ENCODE data around the gene ABHD16A.

ABHD16A gene

GRCh38 chr6:31739639-31740396 lies 36.7 kb upstream of the ABHD16A start, which contains the start of gene MSH5:
TSS of gene MSH5 (plus strand) at chr6:31740005. CDS start at chr6:31740467, 462 bp downstream.
- Histone ChIP-seq H3K27me3 (ENCODE audit: control insufficient read depth in 5 of 5, insufficient read depth in 4 of 5, low read length in 5 of 5) (no peaks in the 10 kb centered on the region), H3K4me1 (ENCODE audit: control insufficient read depth in 5 of 5, insufficient read depth in 5 of 5, low read length in 5 of 5) (peaks cover 4 to 68% (median 49%) of the 10 kb centered on the region in 5 donors), H3K4me3 (ENCODE audit: low read depth in 1 of 5, low read length in 5 of 5) (peak within 1 kb of the TSS; percentile 80 to 94 (median 85)), H3K36me3 (ENCODE audit: control insufficient read depth in 5 of 5, insufficient read depth in 5 of 5, low read length in 5 of 5) (no peaks in the 10 kb centered on the region), H3K9me3 (ENCODE audit: control insufficient read depth in 5 of 5, low read length in 5 of 5) (no peaks in the 10 kb centered on the region), H3K9ac (ENCODE audit: low read length in 5 of 5) (peak within 1 kb of the TSS; percentile 68 to 86 (median 76)), H3K27ac (ENCODE audit: low read depth, low read length) (peak within 1 kb of the TSS; percentile 49)

- Histone ChIP-seq H3K27ac (ENCODE audit: low read depth, low read length) (peak overlapping the region; percentile 100), H3K9me3 (ENCODE audit: control insufficient read depth in 5 of 5, low read length in 5 of 5) (no peaks in the 10 kb centered on the region), H3K4me1 (ENCODE audit: control insufficient read depth in 5 of 5, insufficient read depth in 5 of 5, low read length in 5 of 5) (peaks cover 9 to 84% (median 64%) of the 10 kb centered on the region in 5 donors), H3K4me3 (ENCODE audit: low read depth in 1 of 5, low read length in 5 of 5) (peak overlapping the region in 4 of 5 donors; percentile 19 to 97 (median 32)), H3K36me3 (ENCODE audit: control insufficient read depth in 5 of 5, insufficient read depth in 5 of 5, low read length in 5 of 5) (peaks cover 0 to 13% (median 10%) of the 10 kb centered on the region in 5 donors), H3K9ac (ENCODE audit: low read length in 5 of 5) (peak overlapping the region in 4 of 5 donors; percentile 21 to 48 (median 34)), H3K27me3 (ENCODE audit: control insufficient read depth in 5 of 5, insufficient read depth in 4 of 5, low read length in 5 of 5) (no peaks in the 10 kb centered on the region)
These were observed 35.2 kb upstream of the ABHD16A start for GRCh38 chr6:31737991-31738979.

DNA sequence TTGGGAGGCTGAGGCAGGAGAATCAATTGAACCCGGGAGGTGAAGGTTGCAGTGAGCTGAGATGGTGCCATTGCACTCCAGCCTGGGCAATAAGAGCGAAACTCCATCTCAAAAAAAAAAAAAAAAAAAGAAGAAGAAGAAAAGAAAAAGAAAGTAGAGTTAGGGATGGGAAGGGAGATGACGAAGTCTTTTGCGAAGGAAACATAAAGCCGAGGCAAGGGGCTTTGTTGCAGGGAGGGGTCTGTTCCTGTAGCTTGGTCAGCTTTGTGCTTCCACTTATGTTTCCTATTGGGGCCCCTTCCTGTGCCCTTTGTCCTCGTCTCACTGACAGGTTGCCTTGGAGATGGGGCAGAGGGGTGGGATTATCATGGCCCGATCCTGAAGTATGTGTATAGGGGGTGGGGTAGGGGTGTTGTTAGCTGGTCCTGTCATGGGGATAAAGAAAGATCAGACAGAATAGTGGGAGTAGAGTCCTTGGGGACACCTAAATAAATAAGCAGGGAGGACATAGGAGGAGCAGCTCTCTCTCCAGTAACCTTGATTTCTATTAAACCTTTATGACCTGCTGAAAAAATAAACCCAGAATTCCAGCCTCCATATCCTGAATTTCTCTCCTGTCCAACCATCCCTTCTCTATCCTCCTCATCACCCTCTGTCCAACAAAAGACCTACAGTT lies 34.3 kb upstream of the ABHD16A start:
- Histone ChIP-seq H3K9ac (ENCODE audit: low read length in 5 of 5) (peak overlapping the region in 3 of 5 donors; percentile 23 to 48 (median 42)), H3K4me1 (ENCODE audit: control insufficient read depth in 5 of 5, insufficient read depth in 5 of 5, low read length in 5 of 5) (peaks cover 9 to 87% (median 68%) of the 10 kb centered on the region in 5 donors), H3K27ac (ENCODE audit: low read depth, low read length) (peak overlapping the region; percentile 100), H3K36me3 (ENCODE audit: control insufficient read depth in 5 of 5, insufficient read depth in 5 of 5, low read length in 5 of 5) (peaks cover 0 to 19% (median 15%) of the 10 kb centered on the region in 5 donors), H3K9me3 (ENCODE audit: control insufficient read depth in 5 of 5, low read length in 5 of 5) (no peaks in the 10 kb centered on the region), H3K27me3 (ENCODE audit: control insufficient read depth in 5 of 5, insufficient read depth in 4 of 5, low read length in 5 of 5) (no peaks in the 10 kb centered on the region), H3K4me3 (ENCODE audit: low read depth in 1 of 5, low read length in 5 of 5) (peak overlapping the region in 4 of 5 donors; percentile 19 to 97 (median 88))

- Histone ChIP-seq H3K27me3 (ENCODE audit: control insufficient read depth in 5 of 5, insufficient read depth in 4 of 5, low read length in 5 of 5) (no peaks in the 10 kb centered on the region), H3K36me3 (ENCODE audit: control insufficient read depth in 5 of 5, insufficient read depth in 5 of 5, low read length in 5 of 5) (peaks cover 3 to 25% (median 21%) of the 10 kb centered on the region in 5 donors), H3K27ac (ENCODE audit: low read depth, low read length) (peak overlapping the region; percentile 100), H3K9me3 (ENCODE audit: control insufficient read depth in 5 of 5, low read length in 5 of 5) (no peaks in the 10 kb centered on the region), H3K9ac (ENCODE audit: low read length in 5 of 5) (peak overlapping the region in 4 of 5 donors; percentile 71 to 100 (median 98)), H3K4me3 (ENCODE audit: low read depth in 1 of 5, low read length in 5 of 5) (peak overlapping the region; percentile 80 to 98 (median 93)), H3K4me1 (ENCODE audit: control insufficient read depth in 5 of 5, insufficient read depth in 5 of 5, low read length in 5 of 5) (peaks cover 9 to 87% (median 71%) of the 10 kb centered on the region in 5 donors)
These were observed 33.7 kb upstream of the ABHD16A start for GRCh38 chr6:31736768-31737314.

DNA sequence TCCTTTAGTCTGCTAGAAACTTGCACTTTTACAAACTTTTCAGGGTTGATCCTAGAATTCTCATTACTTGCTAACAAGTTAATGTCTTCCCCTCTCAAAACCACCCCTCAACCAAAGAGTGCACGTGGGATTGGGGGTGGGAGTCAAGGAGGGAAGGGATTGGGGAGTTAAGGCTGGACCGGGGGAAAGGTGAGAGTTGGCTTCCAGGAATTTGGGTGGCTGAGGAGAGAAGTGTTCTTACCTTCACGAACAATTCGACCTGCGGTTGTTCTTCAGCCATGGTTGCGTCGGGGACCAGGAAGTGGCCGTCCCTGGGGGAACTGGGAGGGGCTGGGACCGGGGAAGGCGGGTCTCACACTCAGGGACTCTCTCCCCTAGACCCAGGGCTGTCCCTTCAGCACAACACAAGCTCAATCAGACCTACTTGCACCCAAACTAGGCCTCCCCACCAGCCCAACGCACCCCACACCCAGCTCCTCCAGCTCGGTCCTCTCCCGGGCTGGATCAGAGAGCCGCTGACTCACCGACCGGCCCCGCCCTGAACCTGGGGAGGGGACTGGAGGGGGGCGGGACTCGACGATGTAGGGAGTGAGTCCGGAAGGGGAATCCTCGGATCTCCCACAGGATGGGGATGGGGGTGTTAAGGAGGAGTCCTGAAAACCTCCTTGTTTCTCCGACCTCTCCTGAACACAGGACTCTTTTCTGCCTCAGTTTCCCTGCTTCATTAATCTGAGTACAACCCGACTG lies 33.1 kb upstream of the ABHD16A start, which contains the start of gene CLIC1:
Gene CLIC1, minus strand, starts transcription at position 510 of the 747 bp plus-strand sequence. Its CDS starts 230 bp downstream, at position 280.
- H3K27me3 ChIP-seq (ENCODE audit: control insufficient read depth in 5 of 5, insufficient read depth in 4 of 5, low read length in 5 of 5), result no peaks in the 10 kb centered on the region
- H3K9ac ChIP-seq (ENCODE audit: low read length in 5 of 5), result peak within 1 kb of the TSS; percentile 97 to 100 (median 98)
- H3K4me1 ChIP-seq (ENCODE audit: control insufficient read depth in 5 of 5, insufficient read depth in 5 of 5, low read length in 5 of 5), result peaks cover 13 to 86% (median 71%) of the 10 kb centered on the region in 5 donors

DNA sequence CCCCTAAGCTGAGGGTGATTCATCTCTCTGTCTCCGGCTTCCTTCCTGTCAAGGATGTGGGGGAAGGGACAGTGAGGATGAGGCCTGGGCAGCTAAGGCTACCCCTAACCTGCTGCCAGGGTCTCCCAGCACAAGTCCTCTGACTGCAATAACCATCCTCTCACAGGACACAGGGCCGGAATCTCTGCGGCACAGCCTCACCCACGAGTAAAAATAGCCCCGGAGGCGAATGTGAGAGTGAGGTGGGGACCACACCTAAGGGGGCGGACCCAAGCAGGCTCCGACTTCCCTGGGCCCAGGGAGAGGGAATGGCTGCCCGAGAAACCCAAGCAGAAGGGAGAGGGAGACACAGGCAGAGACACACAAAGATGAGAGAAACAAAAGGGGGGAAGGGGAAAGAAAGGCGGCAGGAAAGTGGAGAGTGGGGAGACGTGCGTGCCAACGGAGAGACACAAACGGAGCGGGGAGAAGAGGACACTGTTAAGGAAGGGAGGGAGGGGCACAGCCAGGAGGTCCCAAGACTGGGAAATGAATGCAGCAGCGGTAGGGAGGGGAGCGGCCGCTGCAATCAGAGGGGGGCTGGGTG lies 31.8 kb upstream of the ABHD16A start:
- Histone ChIP-seq H3K27me3 (ENCODE audit: control insufficient read depth in 5 of 5, insufficient read depth in 4 of 5, low read length in 5 of 5) (no peaks in the 10 kb centered on the region), H3K9me3 (ENCODE audit: control insufficient read depth in 5 of 5, low read length in 5 of 5) (no peaks in the 10 kb centered on the region), H3K9ac (ENCODE audit: low read length in 5 of 5) (peak overlapping the region; percentile 97 to 100 (median 98)), H3K4me1 (ENCODE audit: control insufficient read depth in 5 of 5, insufficient read depth in 5 of 5, low read length in 5 of 5) (peaks cover 13 to 86% (median 68%) of the 10 kb centered on the region in 5 donors), H3K4me3 (ENCODE audit: low read depth in 1 of 5, low read length in 5 of 5) (peak overlapping the region; percentile 80 to 98 (median 93)), H3K36me3 (ENCODE audit: control insufficient read depth in 5 of 5, insufficient read depth in 5 of 5, low read length in 5 of 5) (peaks cover 7 to 37% (median 31%) of the 10 kb centered on the region in 5 donors), H3K27ac (ENCODE audit: low read depth, low read length) (peak overlapping the region; percentile 100)

More for the DNA sequence above, 33.1 kb upstream of the ABHD16A start, which contains the start of gene CLIC1:
- Histone ChIP-seq H3K27ac (ENCODE audit: low read depth, low read length) (peak within 1 kb of the TSS; percentile 100), H3K9me3 (ENCODE audit: control insufficient read depth in 5 of 5, low read length in 5 of 5) (no peaks in the 10 kb centered on the region), H3K4me3 (ENCODE audit: low read depth in 1 of 5, low read length in 5 of 5) (peak within 1 kb of the TSS; percentile 80 to 98 (median 93)), H3K36me3 (ENCODE audit: control insufficient read depth in 5 of 5, insufficient read depth in 5 of 5, low read length in 5 of 5) (peaks cover 7 to 32% (median 27%) of the 10 kb centered on the region in 5 donors)

DNA sequence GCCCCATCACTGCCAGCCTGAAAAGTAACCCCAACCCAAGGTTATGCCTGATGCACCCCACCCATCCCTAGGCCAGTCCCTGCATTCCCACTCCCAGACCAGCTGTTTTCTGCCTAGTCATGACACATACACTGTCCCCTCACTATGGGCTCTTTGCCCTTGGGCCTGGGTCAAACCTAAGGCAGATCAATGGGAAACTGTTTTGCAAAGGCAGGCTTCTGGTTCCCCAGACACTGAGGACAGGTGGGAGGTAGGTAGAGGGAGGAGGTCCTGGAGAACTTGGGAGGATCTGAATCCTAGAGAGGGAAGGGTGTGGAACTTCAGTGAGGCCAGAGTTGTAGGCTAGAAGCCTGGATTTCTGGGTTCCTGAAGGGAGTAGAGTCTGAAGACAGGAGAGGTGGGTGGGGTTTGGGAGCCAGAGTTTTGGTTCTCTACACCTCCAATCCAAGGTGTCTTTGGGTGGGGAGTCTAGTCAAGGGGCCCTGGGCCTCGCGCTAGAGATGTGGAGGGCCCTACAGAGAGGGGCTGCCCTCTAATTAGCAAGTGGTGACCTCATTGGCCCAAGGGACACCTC lies 31.2 kb upstream of the ABHD16A start:
- H3K4me3 ChIP-seq (ENCODE audit: low read depth in 1 of 5, low read length in 5 of 5), result peak overlapping the region; percentile 80 to 98 (median 93)
- peaks cover 13 to 80% (median 64%) of the 10 kb centered on the region in 5 donors for H3K4me1 ChIP-seq (ENCODE audit: control insufficient read depth in 5 of 5, insufficient read depth in 5 of 5, low read length in 5 of 5)

GRCh38 chr6:31733734-31734133 lies 30.6 kb upstream of the ABHD16A start:
- Histone ChIP-seq H3K4me1 (ENCODE audit: control insufficient read depth in 5 of 5, insufficient read depth in 5 of 5, low read length in 5 of 5) (peaks cover 13 to 80% (median 65%) of the 10 kb centered on the region in 5 donors), H3K27ac (ENCODE audit: low read depth, low read length) (peak overlapping the region; percentile 100)

More for the DNA sequence above, 31.2 kb upstream of the ABHD16A start:
- no peaks in the 10 kb centered on the region for H3K9me3 ChIP-seq (ENCODE audit: control insufficient read depth in 5 of 5, low read length in 5 of 5)
- H3K27ac ChIP-seq (ENCODE audit: low read depth, low read length), result peak overlapping the region; percentile 100
- H3K27me3 ChIP-seq (ENCODE audit: control insufficient read depth in 5 of 5, insufficient read depth in 4 of 5, low read length in 5 of 5), result no peaks in the 10 kb centered on the region
- peaks cover 7 to 37% (median 31%) of the 10 kb centered on the region in 5 donors for H3K36me3 ChIP-seq (ENCODE audit: control insufficient read depth in 5 of 5, insufficient read depth in 5 of 5, low read length in 5 of 5)
- peak overlapping the region; percentile 97 to 100 (median 98) for H3K9ac ChIP-seq (ENCODE audit: low read length in 5 of 5)

More at GRCh38 chr6:31733734-31734133, 30.6 kb upstream of the ABHD16A start:
- H3K36me3 ChIP-seq (ENCODE audit: control insufficient read depth in 5 of 5, insufficient read depth in 5 of 5, low read length in 5 of 5), result peaks cover 7 to 37% (median 31%) of the 10 kb centered on the region in 5 donors
- no peaks in the 10 kb centered on the region for H3K9me3 ChIP-seq (ENCODE audit: control insufficient read depth in 5 of 5, low read length in 5 of 5)
- H3K27me3 ChIP-seq (ENCODE audit: control insufficient read depth in 5 of 5, insufficient read depth in 4 of 5, low read length in 5 of 5), result no peaks in the 10 kb centered on the region
- H3K4me3 ChIP-seq (ENCODE audit: low read depth in 1 of 5, low read length in 5 of 5), result peak overlapping the region in 4 of 5 donors; percentile 84 to 98 (median 95)
- H3K9ac ChIP-seq (ENCODE audit: low read length in 5 of 5), result peak overlapping the region in 4 of 5 donors; percentile 97 to 100 (median 98)
